ENCODE results near the gene HLF. TPM values are rescaled to one million over a fixed set of nuclear protein-coding genes. Genes with fewer than 3 reads are reported as not detected.

HLF gene
- polyA plus RNA-seq, 4 donors: 5.9 to 7.5 (median 6.1) TPM

- no peak for DNase-seq (ENCODE audit: low read depth in 4 of 4, low spot score in 3 of 4)
Observed at GRCh38 chr17:55249861-55250260, 14.9 kb upstream of the HLF start.

- DNase-seq (ENCODE audit: low read depth in 4 of 4, low spot score in 3 of 4): no peak
Observed at GRCh38 chr17:55254375-55254774, 10.4 kb upstream of the HLF start.

- DNase-seq (ENCODE audit: low read depth in 4 of 4, low spot score in 3 of 4): no peak
Observed at GRCh38 chr17:55258578-55259135, 6.1 kb upstream of the HLF start.

- DNase-seq (ENCODE audit: low read depth in 4 of 4, low spot score in 3 of 4): no peak
Observed at GRCh38 chr17:55259684-55260111, 5.1 kb upstream of the HLF start.

- DNase-seq (ENCODE audit: low read depth in 4 of 4, low spot score in 3 of 4): no peak
Observed at GRCh38 chr17:55261311-55261710, 3.4 kb upstream of the HLF start.

GRCh38 chr17:55263569-55264277 lies 1.0 kb upstream of the HLF start:
- DNase-seq (ENCODE audit: low read depth in 4 of 4, low spot score in 3 of 4): no peak

GRCh38 chr17:55264278-55264644 lies 499 bp upstream of the HLF start:
- DNase-seq (ENCODE audit: low read depth in 4 of 4, low spot score in 3 of 4): no peak

- no peak for DNase-seq (ENCODE audit: low read depth in 4 of 4, low spot score in 3 of 4)
Observed at GRCh38 chr17:55265311-55266021, 706 bp downstream of the HLF start.

- DNase-seq (ENCODE audit: low read depth in 4 of 4, low spot score in 3 of 4): no peak
Observed at GRCh38 chr17:55266051-55266957, 1.5 kb downstream of the HLF start.

GRCh38 chr17:55266958-55267688 lies 2.4 kb downstream of the HLF start:
- DNase-seq (ENCODE audit: low read depth in 4 of 4, low spot score in 3 of 4): no peak

- DNase-seq (ENCODE audit: low read depth in 4 of 4, low spot score in 3 of 4): no peak
Observed at GRCh38 chr17:55267777-55268648, 3.3 kb downstream of the HLF start.

- no peak for DNase-seq (ENCODE audit: low read depth in 4 of 4, low spot score in 3 of 4)
Observed at GRCh38 chr17:55268649-55269480, 4.1 kb downstream of the HLF start.

GRCh38 chr17:55269894-55270293 lies 5.1 kb downstream of the HLF start:
- no peak for DNase-seq (ENCODE audit: low read depth in 4 of 4, low spot score in 3 of 4)

GRCh38 chr17:55271223-55271571 lies 6.4 kb downstream of the HLF start:
- DNase-seq (ENCODE audit: low read depth in 4 of 4, low spot score in 3 of 4): no peak

- DNase-seq (ENCODE audit: low read depth in 4 of 4, low spot score in 3 of 4): no peak
Observed at GRCh38 chr17:55271958-55272710, 7.4 kb downstream of the HLF start.

- no peak for DNase-seq (ENCODE audit: low read depth in 4 of 4, low spot score in 3 of 4)
Observed at GRCh38 chr17:55272711-55273578, 8.2 kb downstream of the HLF start.
